GM21786 (cell line): ENCODE results near the gene GLP2R.

Experiments used
- ATAC-seq: cut with Tn5 transposase; IDR thresholded peaks from one replicate; pipeline ENCODE4 v1.9.1; 2021; ENCODE audit not compliant: unreplicated experiment

Gene GLP2R

DNA sequence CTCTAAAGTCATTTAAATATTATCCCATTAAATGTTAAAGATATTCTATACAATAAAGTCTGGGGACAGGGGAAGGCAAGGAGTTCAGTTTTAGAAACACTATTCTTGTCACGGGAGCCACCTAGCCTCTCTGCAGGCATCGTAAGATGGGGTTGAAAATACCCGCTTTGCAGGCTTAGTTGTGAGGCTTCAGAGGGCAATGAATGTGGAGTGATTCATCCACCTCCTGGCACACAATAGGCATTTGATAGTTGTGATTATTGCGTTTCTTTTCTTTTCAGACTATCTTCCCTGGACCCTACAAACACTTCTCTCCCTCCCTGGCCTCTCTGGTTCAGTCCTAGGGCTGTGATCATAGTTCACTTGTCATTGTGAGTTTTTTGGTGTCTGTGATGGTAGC lies 19.6 kb downstream of the GLP2R start:
- ATAC-seq = no peak

DNA sequence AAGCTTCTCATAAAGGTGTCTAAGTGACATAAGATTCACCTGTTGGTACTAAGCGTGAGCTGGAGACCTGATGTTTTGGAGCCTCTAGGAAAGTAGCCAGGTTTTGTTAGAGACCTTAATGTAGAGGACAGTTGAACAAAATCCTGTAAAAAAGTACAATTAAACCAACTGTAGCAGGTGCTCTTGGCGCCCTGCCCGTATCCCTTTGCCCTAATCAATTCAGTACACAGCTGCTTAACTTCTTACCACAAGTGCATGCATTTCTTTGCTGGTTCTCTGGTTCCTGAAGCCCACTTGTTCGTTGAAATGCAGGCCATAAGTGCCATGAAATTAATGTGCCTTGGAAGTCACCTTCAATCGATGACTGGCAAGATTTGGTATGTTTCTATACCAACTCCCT lies 24.4 kb downstream of the GLP2R start:
- ATAC-seq = no peak

DNA sequence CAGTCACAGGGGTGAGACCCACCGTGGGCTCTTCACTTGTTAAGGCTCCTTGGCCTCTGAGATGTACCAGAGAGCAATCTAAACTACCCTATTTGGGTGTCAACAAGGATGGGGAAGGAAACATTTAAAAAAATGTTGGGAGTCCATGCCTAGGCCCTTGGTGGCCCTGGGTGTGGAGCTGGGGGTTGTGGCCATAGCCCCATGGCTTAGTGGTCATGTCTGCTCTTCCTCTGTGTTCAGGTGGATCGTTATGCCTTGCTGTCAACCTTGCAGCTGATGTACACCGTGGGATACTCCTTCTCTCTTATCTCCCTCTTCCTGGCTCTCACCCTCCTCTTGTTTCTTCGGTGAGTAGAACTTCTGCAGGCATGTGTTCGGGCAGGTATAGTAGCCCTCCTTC lies 28.5 kb downstream of the GLP2R start:
- ATAC-seq = no peak

DNA sequence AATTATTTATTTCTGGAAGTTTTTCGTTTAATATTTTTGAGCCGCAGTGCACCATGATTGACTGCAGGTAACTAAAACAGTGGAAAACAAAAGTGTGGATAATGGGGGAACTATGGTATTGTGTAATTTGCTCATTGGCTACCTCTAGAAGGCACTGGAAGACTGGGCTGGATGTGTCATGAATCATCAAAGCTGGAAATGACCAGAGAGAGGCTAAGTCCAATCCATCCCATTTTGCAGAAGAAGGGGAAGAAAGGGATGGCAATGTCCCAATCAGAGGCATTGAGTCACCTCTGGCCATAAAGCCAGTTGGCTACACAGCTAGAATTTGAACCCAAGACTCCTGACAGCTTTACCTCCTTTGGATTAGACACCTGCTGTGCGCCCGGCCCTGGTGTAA lies 29.3 kb downstream of the GLP2R start:
- no peak for ATAC-seq

DNA sequence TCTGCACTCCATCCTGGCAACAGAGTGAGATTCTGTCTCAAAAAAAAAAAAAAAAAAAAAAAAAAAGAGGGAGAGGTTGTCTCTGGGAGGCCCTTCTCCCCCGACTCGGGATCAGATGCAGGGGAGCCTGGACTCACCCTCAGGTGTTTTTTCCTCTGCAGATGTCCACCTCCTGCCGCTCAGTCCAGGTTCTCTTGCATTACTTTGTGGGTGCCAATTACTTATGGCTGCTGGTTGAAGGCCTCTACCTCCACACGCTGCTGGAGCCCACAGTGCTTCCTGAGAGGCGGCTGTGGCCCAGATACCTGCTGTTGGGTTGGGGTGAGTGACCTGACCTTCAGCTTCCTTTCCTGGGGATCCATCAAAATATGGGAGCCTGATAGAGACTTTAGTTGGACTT lies 34.1 kb downstream of the GLP2R start:
- ATAC-seq = no peak

DNA sequence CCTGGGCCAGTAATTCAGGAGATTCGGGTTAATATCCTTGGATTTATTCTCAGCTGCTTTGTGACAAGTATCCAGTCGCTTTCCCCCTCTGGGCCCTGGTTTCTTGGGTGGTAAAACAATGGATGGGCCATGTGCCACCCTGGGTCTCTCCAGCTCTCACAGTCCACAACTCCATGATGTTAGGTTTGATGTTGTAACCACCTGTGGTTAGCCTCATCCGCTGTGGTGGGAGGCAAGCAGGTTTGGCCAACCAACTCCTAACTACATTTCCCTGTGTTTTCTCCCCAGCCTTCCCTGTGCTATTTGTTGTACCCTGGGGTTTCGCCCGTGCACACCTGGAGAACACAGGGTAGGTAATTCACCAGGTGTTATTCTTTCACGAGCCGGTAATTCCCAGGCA lies 35.1 kb downstream of the GLP2R start:
- no peak for ATAC-seq

DNA sequence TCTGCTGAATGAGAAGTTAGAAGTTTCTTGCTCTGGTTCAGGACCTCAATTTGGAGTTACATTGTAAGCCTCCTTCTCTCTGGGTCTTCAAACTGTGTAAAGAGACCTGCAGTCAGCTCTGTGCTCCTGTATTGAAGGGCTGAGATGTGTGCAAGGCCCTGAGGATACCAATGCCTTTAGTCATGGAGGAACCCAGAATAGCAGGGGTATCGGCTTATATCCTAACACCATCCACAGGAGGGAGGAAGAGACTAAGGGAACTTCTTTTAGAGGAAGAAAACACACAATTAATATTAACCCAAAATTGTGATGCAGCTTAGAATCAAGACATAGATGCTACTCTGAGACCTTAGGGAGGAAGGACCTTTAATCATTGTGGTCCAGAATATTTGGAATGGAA lies 36.5 kb downstream of the GLP2R start:
- no peak for ATAC-seq

DNA sequence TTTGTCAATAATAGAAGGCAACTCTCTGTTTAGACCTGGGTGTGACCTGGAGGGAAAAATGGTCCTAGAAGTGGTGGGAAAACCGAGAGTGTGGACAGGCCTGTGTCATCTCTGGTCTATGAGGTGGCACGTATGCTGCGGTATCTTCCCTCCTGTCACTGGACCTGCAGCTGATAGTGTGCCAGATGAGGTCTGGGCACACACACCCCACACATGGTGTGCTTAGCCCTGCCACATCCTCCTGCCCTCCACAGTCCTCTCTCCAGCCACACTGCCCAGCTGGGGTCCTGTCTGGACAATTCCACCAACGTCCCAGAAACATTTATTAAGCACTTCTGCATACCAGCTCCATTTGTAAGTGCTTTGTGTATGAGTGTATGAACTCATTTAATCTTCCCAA lies 37.2 kb downstream of the GLP2R start:
- no peak for ATAC-seq

DNA sequence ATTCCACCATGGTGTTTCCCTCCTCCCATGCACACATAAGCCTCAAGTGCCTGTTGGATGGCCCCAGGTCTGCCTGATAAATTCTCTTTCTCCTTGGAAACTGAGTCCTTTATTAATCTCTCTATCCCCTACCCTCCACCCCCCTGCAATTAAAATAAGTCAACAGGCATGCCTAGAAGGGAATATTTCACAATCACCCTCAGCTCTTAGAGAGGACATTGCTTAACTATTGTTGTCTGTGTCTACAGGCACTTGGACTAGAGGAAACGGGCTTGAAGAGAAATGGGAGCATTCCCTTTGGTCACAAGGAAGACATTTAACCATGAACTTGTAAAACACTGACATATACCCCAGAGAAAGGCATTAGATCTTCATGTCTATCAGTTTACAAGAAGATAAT lies 39.9 kb downstream of the GLP2R start:
- no peak for ATAC-seq

DNA sequence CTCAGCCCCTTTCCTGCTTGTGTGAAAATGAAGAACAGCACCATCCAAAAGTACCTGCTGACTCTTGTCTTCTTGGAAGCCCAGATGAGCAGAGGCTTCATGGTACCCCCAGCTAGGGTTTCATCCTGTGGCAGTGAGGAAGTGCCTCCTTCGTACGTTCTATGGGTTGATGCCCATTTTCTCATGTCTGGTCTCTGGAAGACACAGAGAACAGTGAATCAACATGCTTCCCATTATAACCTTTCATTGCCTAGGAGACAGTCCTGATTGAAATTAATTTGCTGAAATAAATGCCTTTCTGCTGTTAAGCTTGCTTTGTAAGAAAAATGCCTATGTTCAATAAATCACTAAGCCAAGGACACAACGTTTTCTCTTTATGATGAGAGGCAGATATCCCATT lies 42.8 kb downstream of the GLP2R start:
- no peak for ATAC-seq

DNA sequence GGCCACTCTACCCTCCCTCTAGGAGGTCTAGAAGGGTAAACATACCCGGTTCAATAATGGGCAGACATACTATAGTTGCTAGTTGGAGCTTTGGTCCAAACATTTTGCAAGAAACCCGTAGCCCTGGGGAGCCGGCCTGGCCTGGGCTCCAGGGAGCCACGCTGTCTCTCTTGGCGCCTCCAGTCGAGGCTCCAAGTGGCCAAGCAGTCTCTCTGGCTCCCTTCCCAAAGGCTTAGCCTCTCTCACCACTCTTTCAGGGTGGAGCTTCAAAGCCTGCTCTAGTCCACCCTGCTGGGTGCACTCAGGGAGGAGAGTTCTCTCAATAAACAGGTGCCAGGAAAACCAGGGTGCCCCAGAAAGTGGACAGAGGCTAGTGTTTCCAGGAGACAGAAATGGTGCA lies 47.1 kb downstream of the GLP2R start:
- ATAC-seq = no peak

DNA sequence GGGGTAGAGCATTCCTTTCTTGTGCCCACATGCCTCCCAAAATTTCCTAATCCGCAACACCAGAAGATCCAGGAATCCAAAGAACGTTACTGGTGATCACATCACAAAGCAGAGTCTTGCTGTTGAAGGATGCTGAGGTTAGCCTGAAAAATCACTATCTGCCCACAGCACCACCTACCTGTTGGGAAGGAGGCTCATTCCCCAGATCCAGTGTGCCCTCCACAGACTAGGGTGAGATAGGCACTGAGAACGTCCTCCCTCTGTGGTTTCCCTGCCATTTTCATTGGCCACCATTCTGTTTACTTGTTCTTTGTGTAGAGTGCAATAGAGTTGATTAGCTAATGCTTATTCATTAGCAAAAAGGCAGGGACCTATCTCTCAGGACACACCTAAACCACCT lies 49.0 kb downstream of the GLP2R start:
- ATAC-seq = no peak

DNA sequence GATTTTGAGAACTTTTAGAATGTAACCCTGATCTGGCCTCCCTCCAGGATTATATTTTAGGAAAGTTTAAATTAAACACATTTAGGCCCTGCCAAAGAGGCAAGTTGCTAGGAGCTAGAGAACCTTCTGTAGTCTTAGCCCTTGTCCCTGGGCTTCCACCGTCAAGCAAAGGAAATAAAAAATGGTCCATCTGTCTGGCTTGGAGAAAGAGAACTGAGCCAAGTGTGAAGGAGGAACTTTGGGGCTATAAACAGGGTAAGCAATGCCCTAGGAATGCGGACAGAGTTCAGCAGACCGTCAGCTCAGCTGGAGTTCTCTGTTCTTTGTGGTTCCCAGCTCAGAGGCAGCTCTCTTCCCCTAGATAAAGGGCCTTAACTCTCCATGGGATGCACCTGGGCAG lies 49.7 kb downstream of the GLP2R start:
- no peak for ATAC-seq

DNA sequence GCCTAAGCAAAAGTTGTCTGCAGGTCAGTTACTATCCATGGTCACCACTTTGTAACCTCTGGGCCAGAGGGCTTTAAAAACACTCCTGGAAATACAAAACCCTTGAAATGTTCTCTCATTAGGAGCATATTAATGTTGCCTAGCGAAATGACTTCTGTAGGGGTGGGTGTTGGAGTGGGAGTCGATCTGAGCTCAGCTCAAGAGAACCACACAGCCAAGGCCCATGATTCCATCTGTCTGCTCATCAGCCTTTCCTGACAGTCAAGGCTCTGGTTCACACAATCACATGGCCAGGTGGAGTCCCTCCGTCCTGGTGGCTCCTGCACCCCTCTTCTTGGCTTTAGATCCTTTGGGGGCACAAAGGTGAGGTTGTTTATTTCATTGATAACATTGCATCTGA lies 52.6 kb downstream of the GLP2R start:
- no peak for ATAC-seq

DNA sequence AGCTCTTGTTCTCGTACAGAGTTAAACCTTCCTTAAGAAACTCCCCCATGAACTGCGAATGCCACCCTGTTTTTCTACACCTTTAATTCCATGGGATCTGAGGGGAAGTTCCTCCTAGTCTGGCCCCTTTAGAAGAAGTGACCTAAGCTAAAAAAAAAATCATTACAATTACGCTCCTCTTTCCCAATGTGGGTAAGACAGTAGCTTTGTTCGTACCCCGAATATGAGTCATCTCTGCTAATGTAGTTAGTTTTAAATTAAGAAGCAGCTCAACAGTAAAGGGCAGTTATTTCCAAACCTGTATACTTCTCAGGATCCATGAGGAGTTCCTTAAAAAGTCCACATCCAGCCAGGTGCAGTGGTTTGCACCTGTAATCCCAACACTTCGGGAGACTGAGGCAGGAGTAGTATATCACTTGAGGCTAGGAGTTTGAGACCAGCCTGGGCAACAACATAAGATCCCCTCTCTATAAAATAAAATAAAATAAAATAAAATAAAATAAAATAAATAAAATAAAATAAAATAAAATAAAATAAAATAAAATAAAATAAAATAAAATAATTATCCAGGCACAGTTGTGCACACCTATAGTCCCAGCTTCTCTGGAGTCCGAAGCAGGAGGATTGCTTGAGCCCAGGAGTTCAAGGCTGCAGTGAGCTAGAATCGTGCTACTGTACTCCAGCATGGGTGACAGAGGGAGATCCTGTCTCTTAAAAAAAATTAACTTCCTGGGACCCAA lies 53.2 kb downstream of the GLP2R start:
- ATAC-seq = no peak

DNA sequence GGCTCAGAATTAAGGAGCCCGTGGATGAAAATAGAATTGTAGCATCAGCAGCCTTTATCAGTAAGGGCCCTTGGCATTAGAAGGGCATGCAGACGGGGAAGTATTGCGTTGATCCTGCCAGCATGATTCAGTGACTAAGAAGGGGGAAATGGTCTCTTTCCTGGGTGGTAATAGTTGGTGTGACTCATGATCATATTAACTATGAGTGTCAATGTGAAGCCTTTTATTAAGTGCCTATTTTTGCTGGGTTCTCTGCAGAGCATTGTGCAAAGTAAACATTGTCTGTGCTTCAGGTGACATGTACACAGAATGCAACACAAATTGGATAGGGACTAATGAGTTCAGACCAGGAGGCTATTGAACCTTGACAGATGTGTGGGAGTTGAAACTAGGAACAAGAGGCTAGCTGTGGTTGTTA lies 54.9 kb downstream of the GLP2R start:
- ATAC-seq = no peak

DNA sequence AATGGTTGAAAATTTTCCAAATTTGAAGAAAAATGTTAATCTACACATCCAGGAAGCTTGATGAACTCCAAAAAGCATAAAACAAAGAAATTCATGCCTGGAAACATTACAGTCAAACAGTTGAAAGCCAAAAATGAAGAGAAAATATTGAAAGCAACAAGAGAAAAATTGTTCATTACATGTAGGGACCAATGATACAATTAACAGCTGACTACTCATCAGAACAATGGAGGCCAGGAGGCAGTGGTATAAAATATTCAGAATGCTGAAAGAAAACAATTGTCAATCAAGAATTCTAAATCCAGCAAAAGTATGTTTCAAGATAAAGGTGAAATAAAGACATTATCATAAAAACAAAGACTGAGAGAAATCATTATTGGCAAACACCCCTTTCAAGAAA lies 57.7 kb downstream of the GLP2R start:
- ATAC-seq = no peak

DNA sequence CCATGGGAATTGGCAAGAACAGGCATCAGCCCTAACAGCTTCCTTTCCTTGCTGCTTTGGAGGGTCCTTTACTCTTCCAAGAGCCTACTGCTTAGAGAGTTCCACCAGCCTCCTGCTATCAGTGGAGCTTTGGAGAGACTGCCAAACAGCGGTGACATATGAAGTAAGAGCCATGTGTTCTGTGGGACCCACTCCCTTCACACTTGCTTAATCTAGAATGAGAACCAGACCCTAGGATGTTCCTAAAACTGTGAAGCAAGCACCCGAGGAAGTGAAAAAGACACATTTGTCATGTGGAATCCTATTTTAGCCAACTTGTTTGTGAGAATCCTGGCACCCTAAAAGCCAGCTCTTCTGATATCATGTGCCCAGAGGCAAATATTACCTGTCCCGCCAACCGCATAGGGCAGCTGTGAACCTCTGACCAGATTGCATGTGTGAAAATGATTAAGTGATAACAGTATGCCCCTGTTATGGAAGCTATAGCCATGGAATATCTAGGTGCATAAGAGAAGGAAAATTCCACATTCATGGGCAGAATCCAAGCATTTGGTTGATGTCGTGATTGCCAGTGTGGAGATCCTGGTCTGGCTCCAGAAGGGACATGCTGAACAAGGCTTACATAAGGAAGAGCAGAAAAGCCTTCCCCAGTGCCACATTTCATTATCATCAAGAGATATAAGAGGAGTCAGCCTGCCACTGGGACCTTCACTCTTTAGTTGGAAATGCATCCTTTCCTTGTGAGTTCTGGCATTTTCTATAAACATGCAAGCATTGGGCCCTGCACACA lies 60.6 kb downstream of the GLP2R start:
- ATAC-seq = no peak

DNA sequence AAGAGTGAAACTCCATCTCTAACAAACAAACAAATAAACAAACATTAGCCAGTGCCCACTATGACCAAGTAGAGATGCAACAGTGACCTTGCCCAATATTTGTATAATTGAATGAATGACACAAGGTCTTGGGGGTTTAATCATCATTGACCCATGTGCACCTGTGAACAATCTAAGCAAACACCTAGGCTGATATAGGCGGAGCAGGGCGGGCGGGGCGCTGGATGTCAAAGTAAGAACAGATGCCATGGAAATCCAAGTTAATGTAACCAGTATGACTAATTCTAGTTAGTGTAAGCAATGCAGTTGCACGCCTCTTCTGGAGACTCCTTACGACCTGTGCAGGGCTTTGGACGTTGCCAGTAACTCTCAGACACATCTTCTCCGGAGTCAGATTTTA lies 61.8 kb downstream of the GLP2R start:
- no peak for ATAC-seq

DNA sequence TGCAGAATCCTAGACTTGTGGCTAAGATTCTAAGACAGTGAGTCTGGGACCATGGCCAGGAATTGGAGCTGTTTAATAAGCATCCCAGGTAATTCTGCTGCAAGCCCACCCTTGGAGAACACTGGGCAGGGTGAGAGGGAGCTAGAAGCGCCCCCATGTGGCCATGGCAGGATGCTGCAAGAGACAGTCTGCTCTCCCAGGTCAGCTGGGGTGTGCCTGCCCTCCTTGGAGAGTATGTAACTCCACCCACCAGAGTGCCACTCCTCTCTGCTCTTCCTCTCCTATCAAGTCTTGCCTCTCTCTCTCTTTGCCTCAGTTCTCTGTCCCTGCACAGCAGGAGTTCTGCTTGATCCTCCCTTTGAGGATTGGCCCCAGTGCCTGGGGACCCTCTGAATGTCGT lies 64.4 kb downstream of the GLP2R start:
- no peak for ATAC-seq

DNA sequence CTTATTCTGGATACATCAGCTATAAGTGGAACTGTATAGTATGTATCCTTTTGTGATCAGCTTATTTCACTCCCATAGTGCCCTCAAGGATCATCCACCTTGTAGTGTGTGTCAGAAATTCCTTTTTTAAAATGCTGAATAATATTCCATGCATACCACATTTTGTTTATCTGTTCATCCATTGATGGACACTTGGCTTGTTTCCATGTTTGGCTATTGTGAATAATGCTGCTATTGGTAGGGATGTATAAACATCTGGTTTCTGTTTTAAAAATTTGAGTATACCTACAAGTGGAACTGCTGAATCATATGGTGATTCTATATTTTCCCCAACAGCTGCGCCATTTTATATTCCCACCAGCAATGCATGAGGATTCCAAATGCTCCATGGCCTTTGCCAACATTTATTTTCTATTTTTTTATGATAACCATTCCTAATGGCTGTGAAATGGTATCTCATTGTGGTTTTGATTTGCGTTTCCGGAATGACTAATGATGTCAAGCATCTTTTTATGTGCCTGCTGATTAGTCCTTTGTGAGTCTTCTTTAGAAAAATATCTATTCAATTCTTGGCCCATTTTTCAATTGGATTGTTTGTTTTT lies 67.8 kb downstream of the GLP2R start:
- ATAC-seq = no peak

DNA sequence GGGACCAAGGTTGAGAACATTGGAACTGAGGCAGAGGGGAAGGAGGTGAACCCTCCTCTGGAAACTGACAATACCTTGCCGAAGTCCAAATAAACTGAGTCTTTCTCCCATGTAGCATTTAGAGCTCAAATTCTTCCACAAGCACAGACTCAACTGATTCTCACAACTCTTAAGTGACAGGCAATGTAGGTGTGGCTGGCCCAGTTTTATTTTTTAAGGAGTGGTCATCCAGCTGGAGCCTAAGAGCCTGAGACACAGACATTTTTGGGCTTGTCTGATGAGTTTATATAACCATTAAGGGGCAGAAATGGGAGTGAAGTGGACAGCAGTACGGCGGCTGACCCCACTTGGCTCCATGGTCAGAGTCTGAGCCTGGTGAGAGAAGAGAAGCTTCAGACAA lies 68.5 kb downstream of the GLP2R start:
- no peak for ATAC-seq
